Right lobe of liver (tissue), 6 donors: ENCODE measurements around the gene PHGDH. TPM values are rescaled to one million over a fixed set of nuclear protein-coding genes. Genes with fewer than 3 reads are reported as not detected.

Experiments used
- ATAC-seq, 4 donors: fragments of 200-7000 bp; cut with Tn5 transposase; one replicate each; pipeline ENCODE4 v1.9.1; 2020; ENCODE audit warnings: mild to moderate bottlenecking in 4 of 4, moderate library complexity in 4 of 4
- DNase-seq, 3 donors: peaks; one replicate each; pipeline ENCODE4 v3.0.0-alpha.2; 2020
- H3K27ac ChIP-seq, 3 donors: fragments of 200-600 bp; one replicate each; pipeline ENCODE4 v1.8.0; 2022
- H3K27me3 ChIP-seq, 2 donors: fragments of 200-600 bp; one replicate each; pipeline ENCODE4 v1.8.0; 2022
- H3K36me3 ChIP-seq, 4 donors: fragments of 200-600 bp; sonication (generic) in 1 of 4; one replicate each; pipeline versions ENCODE4 v1.5.1 to v1.8.0; 2017 to 2022; ENCODE audit warnings: control low read depth in 1 of 4
- H3K4me1 ChIP-seq, 4 donors: fragments of 200-600 bp; sonication (generic) in 1 of 4; one replicate each; pipeline versions ENCODE4 v1.5.1 to v1.8.0; 2017 to 2022; ENCODE audit warnings: control low read depth in 1 of 4
- H3K4me3 ChIP-seq, 3 donors: fragments of 200-600 bp; one replicate each; pipeline ENCODE4 v1.8.0; 2022
- H3K9me3 ChIP-seq, 4 donors: fragments of 200-600 bp; sonication (generic) in 1 of 4; one replicate each; pipeline versions ENCODE4 v1.5.1 to v1.8.0; 2017 to 2022; ENCODE audit warnings: control low read depth in 1 of 4
- CTCF ChIP-seq, 4 donors: fragments of 200-600 bp in 3 of 4; fragments of 450-650 bp in 1 of 4; IDR thresholded peaks; one replicate each; pipeline versions ENCODE4 v1.5.1 to v1.8.0; 2016 to 2022; ENCODE audit warnings: antibody characterized with exemption in 4 of 4, mild to moderate bottlenecking in 2 of 4
- POLR2A ChIP-seq: fragments of 450-650 bp; IDR thresholded peaks from one replicate; pipeline ENCODE4 v1.6.1; 2017; ENCODE audit warnings: antibody characterized with exemption, mild to moderate bottlenecking
- WGBS: methylation state at CpG from one replicate; pipeline ENCODE4 v1.1.6; 2018; ENCODE audit warnings: low coverage, low lambda C conversion rate; ENCODE audit not compliant: insufficient coverage; ENCODE audit errors: missing lambda C conversion rate; 5-methylcytosine and 5-hydroxymethylcytosine counted together
- intact Hi-C, 2 donors: fragments of 100-400 bp; cut with DNase I; formaldehyde crosslinking; loops; one replicate each; pipeline versions ENCODE4 v1.11.2 to v1.14.1; 2022
- total RNA-seq, 6 experiments: library from RNA; depleted of rRNA in 2 of 6; stranded (reverse); fragments of >200 nt in 2 of 6; fragmentation: NEBNext Ultra II Directional in 3 of 6; extraction: Animal tissue kit (Norgen Biotek cat#: 25700) in 3 of 6; gene quantifications; one replicate each; pipeline versions ENCODE4 v1.1.0 to v1.2.4, GENCODE V29; 2016 to 2023
- donor health status: DM: no; HTN: yes; CAD: no.
- donor health status: DM: no; HTN: no; CAD: no.
- donor health status: DM: no; HTN: no; CAD: no.
- donor health status: DM: no; HTN: yes; CAD: no.
- donor health status: DM: no; HTN: yes; CAD: no.

The PHGDH gene
- total RNA-seq, 6 experiments from 2014 or later: 51.2 to 151 (median 74.0) TPM

- no peak for DNase-seq
- Histone ChIP-seq H3K27ac (no peak overlapping the region), H3K4me3 (no peak overlapping the region), H3K36me3 (no peaks in the 10 kb centered on the region), H3K4me1 (peaks cover 0 to 8% (median 0%) of the 10 kb centered on the region in 4 donors), H3K9me3 (no peaks in the 10 kb centered on the region), H3K27me3 (no peaks in the 10 kb centered on the region)
- intact Hi-C loops: no loop called here
- TF ChIP-seq POLR2A (no peak), CTCF (IDR thresholded peaks at IDR 0.05) (no peak)
- 82% methylated on average over 2 of the region's 2 CpGs for WGBS
- ATAC-seq: no peak
Measured at GRCh38 chr1:119670898-119671297, 40.8 kb upstream of the PHGDH start.

- TF ChIP-seq POLR2A (no peak), CTCF (IDR thresholded peaks at IDR 0.05) (no peak)
- H3K36me3 ChIP-seq: no peaks in the 10 kb centered on the region
- 96% methylated on average over 4 of the region's 4 CpGs for WGBS
- no peaks in the 10 kb centered on the region for H3K9me3 ChIP-seq
- peaks cover 0 to 18% (median 1%) of the 10 kb centered on the region in 4 donors for H3K4me1 ChIP-seq
- H3K27ac ChIP-seq: no peak overlapping the region
- DNase-seq (no peak), ATAC-seq (no peak)
- no peak overlapping the region for H3K4me3 ChIP-seq
- intact Hi-C loops: no loop called here
- no peaks in the 10 kb centered on the region for H3K27me3 ChIP-seq
Measured at GRCh38 chr1:119673171-119673940, 38.4 kb upstream of the PHGDH start.

GRCh38 chr1:119674111-119674526, 37.6 kb upstream of the PHGDH start:
- Histone ChIP-seq H3K27ac (no peak overlapping the region), H3K27me3 (no peaks in the 10 kb centered on the region), H3K4me3 (no peak overlapping the region), H3K36me3 (no peaks in the 10 kb centered on the region), H3K4me1 (peaks cover 0 to 18% (median 1%) of the 10 kb centered on the region in 4 donors), H3K9me3 (no peaks in the 10 kb centered on the region)
- ATAC-seq (no peak), DNase-seq (no peak)
- no peak for TF ChIP-seq CTCF (IDR thresholded peaks at IDR 0.05)
- TF ChIP-seq POLR2A: no peak
- intact Hi-C loops: no loop called here
- no CpG with 5 or more reads among the region's 4 CpGs for WGBS

GRCh38 chr1:119674835-119675289, 36.9 kb upstream of the PHGDH start:
- ATAC-seq (peak; percentile 33 to 83 (median 69)), DNase-seq (peak in 2 of 3 donors; percentile 65 to 90)
- Histone ChIP-seq H3K4me3 (peak overlapping the region; percentile 34 to 40 (median 36)), H3K9me3 (no peaks in the 10 kb centered on the region), H3K4me1 (peaks cover 0 to 18% (median 1%) of the 10 kb centered on the region in 4 donors), H3K27ac (peak overlapping the region; percentile 49 to 91 (median 86)), H3K27me3 (no peaks in the 10 kb centered on the region), H3K36me3 (no peaks in the 10 kb centered on the region)
- TF ChIP-seq POLR2A (no peak), CTCF (IDR thresholded peaks at IDR 0.05) (peak in 3 of 4 donors; percentile 62 to 91 (median 66))
- 13% methylated on average over 6 of the region's 6 CpGs for WGBS
- intact Hi-C loops: no loop called here
